WTC11 (cell line): ENCODE results near the gene ACYP2.

Source experiments
- ATF2 ChIP-seq: sonication (generic); formaldehyde crosslinking; IDR thresholded peaks from 2 replicates; pipeline ENCODE4 v1.8.1; 2022; ENCODE audit warnings: low read depth, missing genetic modification reagents, borderline replicate concordance
- CTCF ChIP-seq: fragments of 200-600 bp; IDR thresholded peaks from 2 replicates; pipeline ENCODE4 v1.8.0; 2022; ENCODE audit warnings: antibody characterized with exemption
- FOXP1 ChIP-seq: sonication (generic); formaldehyde crosslinking; IDR thresholded peaks from 2 replicates; pipeline ENCODE4 v1.8.0; 2022; ENCODE audit warnings: missing genetic modification reagents, mild to moderate bottlenecking, moderate library complexity, borderline replicate concordance
- ZNF396 ChIP-seq: fragments of 250-450 bp; sonication (Bioruptor Pico); IDR thresholded peaks from 2 replicates; pipeline ENCODE4 v1.8.0; 2021; ENCODE audit warnings: mild to moderate bottlenecking, moderate library complexity, borderline replicate concordance
- TF ChIP-seq, protein P1 (sequence below): sonication (generic); formaldehyde crosslinking; IDR thresholded peaks from 2 replicates; pipeline ENCODE4 v1.8.1; 2023; ENCODE audit warnings: mild to moderate bottlenecking, missing genetic modification reagents, moderate library complexity
- TF ChIP-seq, protein P2 (sequence below): sonication (generic); formaldehyde crosslinking; IDR thresholded peaks from 2 replicates; pipeline ENCODE4 v1.8.0; 2022; ENCODE audit warnings: mild to moderate bottlenecking, missing genetic modification reagents

DNA sequence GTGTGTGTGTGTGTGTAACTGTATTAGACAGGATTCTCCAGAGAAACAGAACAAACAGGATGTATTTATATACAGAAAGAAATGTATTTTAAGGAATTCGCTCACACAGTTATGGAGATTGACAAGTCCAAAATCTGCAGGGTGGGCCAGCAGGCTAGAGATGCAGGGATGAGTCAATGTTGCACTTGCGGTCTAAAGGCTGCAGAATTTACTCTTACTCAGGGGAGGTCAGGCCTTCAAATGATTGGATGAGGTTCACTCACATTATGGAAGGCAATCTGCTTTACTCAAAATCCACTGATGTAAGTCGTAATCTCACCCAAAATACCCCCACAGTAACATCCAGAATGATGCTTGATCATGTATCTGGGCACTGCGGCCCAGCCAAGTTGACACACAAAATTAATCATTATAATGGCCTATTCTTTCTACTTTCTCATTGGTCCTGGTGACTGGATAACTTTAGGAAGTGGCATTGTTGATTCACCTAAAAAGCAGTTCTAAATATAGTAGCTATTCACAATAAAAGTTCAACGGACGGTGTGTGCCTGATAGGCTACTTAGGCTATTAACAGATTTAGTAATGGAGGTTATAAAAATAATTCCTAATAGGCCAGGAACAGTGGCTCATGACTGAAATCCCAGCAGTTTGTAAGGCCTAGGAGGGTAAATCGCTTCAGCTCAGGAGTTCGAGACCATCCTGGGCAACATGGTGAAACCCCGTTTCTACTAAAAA is 40.6 kb upstream of the ACYP2 start:
- TF ChIP-seq, protein P1, sequence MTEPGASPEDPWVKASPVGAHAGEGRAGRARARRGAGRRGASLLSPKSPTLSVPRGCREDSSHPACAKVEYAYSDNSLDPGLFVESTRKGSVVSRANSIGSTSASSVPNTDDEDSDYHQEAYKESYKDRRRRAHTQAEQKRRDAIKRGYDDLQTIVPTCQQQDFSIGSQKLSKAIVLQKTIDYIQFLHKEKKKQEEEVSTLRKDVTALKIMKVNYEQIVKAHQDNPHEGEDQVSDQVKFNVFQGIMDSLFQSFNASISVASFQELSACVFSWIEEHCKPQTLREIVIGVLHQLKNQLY = no peak
- TF ChIP-seq, protein P2, sequence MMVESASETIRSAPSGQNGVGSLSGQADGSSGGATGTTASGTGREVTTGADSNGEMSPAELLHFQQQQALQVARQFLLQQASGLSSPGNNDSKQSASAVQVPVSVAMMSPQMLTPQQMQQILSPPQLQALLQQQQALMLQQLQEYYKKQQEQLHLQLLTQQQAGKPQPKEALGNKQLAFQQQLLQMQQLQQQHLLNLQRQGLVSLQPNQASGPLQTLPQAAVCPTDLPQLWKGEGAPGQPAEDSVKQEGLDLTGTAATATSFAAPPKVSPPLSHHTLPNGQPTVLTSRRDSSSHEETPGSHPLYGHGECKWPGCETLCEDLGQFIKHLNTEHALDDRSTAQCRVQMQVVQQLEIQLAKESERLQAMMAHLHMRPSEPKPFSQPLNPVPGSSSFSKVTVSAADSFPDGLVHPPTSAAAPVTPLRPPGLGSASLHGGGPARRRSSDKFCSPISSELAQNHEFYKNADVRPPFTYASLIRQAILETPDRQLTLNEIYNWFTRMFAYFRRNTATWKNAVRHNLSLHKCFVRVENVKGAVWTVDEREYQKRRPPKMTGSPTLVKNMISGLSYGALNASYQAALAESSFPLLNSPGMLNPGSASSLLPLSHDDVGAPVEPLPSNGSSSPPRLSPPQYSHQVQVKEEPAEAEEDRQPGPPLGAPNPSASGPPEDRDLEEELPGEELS = no peak
- TF ChIP-seq CTCF = no peak
- no peak for TF ChIP-seq FOXP1 (CRISPR knock-in tag)
- no peak for TF ChIP-seq ZNF396
- TF ChIP-seq ATF2 (CRISPR knock-in tag) = no peak
